HG03159 (cell line): ENCODE measurements around the gene GAREM2.

Source experiments
- ATAC-seq: cut with Tn5 transposase; IDR thresholded peaks from one replicate; pipeline ENCODE4 v1.9.1; 2021; ENCODE audit warnings: mild to moderate bottlenecking, moderate library complexity; ENCODE audit not compliant: unreplicated experiment

The GAREM2 gene

DNA sequence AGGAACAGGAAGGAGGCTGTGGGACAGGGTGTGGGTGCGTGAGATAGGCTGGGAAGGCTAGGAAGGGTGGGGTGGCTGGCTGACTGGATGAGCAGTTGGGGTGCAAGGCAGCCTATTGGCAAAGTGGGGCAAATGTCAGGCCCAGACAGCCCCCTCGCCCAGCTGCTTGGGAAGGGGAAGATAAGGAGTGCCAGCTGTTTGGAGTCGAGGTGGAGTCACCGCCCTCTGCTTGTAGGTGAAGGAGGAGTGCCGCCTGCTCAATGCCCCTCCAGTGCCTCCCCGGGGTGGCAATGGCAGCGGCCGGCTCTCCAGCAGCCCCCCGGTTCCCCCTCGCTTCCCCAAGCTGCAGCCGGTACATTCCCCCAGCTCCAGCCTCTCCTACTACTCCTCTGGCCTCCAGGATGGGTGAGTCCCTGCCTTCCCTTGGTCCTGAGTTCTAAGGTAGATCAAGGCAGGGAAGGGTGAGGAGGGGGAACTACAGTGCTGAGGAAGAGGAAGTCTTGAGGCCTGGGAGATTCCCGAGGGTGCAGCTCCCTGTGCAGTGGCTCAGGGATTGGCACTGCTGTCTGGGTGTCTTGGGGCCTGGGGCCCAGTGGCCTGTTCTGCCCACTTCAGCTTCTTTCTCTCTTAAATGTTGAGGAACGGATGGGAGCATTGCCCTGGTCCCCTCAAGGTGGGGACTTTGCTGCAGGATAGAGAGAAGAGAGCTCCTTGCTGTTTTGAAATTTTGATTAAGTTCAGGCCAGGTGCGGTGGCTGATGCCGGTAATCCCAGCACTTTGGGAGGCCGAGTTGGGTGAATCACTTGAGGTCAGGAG, 13.3 kb downstream of the GAREM2 start:
- ATAC-seq = no peak

DNA sequence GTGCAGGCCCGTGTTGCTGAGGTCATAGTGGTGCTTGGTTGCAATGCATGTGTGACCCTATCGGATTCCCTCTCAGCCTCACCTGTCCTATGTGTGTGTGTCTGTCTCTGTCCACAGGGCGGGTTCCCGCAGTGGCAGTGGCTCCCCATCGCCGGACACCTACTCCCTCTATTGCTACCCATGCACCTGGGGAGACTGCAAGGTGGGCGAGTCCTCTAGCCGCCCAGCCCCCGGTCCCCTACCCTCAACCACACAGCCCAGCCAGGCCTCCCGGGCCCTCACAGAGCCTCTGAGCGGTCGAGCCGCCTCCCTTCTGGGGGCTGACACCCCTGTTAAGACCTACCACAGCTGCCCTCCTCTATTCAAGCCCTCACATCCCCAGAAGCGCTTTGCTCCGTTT, 14.2 kb downstream of the GAREM2 start:
- ATAC-seq = no peak

DNA sequence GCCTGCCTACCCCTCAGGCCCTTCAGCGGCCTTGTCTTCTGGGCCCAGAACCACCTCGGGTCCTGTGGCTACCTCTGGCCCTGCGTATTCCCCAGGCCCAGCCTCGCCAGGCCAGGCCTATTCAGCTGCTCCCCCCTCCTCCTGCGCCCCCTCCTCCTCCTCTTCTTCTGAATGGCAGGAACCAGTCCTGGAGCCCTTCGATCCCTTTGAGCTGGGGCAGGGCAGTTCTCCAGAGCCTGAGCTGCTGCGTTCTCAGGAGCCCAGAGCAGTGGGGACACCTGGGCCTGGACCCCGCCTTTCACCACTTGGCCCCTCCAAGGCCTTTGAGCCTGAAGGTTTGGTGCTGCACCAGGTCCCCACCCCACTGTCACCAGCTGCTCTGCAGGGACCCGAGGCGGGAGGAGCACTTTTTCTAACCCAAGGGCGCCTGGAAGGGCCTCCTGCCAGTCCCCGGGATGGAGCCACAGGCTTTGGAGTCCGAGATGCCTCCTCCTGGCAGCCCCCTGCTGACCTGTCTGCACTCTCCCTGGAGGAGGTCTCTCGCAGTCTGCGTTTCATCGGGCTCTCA, 14.7 kb downstream of the GAREM2 start:
- no peak for ATAC-seq

DNA sequence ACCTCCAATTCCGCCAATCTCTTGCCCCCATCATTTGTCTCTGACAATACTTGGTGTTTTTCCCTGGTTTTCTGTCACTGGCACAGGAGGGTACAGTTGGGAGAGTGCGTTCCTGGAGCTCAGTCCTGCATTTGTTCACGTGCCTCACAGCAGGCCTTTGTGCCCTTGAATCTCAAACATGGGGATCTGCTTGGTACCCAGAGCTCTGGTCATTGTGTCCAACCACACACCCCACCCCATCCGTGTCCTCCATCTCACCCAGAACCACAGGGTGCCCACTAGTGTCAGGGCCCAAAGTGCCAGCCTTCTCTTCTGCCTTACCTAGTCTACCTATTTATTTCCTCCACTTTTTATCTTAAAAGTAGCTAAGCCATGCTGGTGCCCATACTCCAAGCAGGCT, 16.2 kb downstream of the GAREM2 start:
- ATAC-seq = no peak

DNA sequence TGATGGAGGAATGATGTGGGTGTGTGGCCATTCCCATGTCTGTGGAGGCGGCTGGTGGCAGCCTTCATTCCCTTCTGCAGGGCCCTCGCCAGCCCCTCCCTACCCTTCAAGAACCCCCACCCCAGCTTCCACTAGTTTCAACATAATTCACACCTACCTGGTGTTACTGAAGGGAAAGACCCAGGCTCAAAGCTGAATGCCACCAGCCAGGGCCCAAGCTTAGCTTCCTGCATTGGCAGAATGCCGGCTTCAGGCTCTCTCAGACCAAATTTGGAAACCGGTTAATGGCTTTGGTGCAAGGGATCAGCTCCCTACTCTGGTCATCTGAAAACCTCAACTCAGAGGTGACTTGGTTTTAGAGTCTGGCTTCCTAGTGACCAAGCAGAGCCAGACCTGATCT, 16.9 kb downstream of the GAREM2 start:
- ATAC-seq = no peak

DNA sequence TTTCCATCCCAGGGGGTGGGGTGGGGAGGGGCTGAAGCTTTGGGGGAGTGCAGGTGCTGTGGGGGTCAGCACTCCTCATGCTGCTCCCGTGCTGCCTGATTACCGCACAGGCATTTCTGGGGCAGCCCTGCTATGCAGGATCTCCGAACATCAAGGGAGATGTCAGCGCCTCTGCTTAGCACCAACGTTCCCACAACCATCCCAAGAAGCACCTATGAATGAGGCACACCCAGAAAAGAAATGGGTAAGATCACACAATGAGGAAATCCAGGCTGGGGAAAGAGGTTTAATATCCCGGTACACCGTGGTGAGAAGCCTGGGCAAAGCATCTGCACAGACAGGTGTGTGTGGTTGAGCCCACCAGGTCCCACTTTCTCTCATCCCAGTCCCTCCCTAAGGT, 17.5 kb downstream of the GAREM2 start:
- ATAC-seq = no peak

DNA sequence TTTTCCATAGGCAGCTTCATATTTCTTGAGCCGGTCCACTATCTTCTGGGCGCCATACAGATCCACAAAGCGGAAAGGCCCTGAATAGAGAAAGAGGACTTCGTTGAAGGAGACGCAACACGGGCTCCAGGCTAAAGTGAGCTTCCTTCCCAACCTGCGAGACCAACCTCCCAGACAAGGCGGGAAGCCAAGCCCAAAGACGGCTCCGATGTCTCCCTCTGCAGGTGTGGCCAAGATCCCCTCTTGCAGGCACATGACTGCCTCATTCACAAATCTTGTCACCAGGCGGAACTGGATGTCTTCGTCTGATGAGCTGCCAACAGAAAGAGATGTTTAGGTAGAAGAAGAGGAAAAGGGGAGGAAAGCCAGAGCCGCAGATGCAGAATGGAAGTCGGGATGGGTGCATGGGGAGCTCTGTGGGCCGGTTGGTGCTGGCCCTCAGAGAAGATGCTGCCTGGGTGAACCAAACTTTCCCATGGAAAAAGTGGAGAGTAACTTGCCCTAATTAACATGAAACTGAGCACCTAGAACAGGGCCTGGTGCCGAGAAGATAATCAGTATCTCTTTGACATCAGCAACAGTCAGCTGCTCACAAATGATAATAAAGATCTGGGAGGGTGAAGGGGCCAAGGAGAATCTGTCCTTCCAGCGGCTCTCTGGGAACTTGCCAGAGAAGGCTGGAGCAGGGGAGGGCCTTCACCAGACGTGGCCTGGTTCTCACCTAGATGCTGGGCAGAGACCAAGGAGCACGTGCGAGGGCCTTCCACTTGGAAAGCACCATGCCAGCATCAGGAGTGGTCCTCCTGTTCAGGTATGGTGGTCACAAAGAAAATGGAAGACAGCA, 18.6 kb downstream of the GAREM2 start:
- no peak for ATAC-seq

DNA sequence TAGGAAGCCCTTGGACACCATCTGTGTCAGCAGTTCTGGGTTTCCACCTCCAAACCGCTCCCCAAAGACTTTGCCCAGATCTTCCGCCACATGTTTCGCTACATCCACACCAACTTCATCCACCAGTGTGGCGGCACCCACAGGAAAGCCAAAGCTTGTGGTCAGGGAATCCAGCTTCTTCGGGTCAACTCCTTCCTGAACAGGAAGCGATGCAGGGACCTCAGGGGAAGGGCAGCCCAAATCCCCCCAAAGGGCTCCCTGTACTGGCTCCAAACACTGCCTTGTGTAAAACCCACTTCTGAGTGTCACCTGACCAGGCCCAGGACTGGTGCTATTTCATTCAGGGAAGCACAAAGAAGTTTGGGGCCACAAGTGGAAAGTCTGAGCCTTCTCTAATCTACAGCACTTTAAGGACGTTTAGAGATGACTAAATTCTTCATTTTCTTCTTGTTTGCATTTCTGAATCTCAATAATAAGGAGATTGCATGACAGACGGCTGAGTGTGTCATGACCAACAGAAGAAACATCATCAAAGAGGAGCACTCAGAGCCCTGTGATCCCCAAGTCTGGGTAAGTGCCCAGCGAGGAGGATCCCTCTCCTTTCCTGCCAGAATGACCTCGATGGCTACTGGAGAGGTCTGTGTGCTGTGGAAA, 20.8 kb downstream of the GAREM2 start:
- ATAC-seq = no peak

DNA sequence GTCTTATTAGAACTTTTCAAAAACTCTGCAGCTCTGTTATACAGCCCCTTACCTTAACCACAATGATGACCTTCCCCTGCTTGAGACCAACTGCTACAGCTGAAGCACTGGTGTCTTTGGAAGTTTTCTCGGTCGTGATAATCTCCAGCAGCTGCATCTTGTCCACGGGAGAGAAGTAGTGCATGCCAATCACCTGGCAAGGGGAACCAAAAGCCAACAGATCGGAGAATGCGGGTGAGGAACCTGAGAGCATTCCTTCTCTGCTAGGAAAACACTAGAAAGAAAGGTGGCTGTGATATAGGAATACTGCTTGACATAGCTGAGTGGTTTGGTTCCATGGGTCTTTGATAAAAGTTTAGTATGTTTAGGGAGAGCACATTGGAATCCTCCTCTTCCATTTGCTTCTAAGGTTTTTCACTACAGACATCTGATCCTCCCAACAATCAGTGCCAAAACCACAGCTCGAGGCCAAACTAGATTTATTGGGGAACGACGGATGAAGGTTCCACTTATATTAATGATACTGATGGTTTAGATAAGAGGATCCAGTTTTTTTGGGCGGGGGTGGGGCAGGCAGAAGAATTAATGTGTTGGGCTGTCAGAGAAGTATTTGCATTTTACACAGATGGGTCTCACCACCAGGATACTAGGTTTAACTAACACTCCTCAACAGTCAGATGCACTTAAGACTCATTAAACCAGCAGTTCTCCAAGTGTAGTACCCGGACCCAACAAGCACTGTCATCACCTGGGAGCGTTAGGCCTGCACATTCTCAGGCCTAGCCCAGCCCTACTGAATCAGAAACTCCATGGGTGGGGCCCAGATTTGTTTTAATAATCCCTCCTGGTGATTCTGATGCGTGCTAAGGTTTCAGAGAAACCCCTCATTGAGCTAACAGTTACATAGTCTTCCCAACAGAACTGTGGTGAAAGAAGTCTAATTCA, 22.4 kb downstream of the GAREM2 start:
- no peak for ATAC-seq

DNA sequence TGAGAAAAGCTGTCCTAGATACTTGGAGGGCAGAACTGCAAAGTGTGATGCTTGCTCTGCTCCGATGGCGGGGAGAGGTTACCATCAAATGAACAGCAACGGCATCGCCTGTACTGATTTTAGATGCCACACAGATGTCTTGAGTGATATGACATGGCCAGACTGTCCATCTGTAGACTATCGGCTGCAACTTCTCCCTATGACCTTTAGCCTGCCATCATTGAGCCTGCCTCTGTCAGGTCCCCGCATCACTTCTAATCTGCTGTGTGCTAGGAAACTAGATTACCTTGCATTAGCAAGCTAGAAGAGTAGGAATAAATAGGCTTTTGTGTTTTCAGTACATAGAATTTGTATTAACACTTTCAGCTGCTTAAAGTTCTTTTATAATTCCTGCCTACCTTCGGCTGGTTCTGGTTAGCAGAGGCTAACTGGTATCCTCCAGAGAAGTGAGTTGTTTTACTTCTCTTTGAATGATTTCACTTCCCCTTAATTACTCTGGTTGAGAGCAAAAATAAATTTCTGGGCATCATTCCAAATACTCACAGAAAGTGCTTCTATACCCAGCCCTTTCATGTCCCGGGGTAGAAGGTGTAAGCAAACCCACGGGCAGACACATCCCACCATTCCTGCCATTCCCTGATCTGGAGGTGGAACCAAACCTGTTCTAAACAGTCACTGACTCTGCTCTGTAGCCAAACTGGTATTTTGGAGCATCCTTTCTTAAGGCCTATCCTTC, 24.0 kb downstream of the GAREM2 start:
- no peak for ATAC-seq

DNA sequence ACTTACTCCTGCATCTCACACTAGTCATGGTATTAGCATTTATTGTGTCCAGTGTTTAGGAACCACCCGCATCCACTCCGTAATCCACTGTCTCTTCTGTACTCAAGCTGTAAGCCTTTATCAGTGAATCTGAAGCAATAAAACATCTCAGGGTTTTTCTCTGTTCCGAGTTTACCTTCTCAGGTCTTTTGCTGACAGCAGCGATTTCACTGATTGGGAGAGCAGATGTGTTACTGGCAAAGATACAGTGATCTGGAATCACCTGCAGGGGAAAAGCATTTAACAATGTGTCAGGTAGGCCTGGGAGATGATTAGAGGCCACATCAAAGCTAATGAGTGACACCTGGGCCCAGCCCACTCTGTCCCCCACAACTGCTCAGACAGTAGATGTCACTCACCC, 24.6 kb downstream of the GAREM2 start:
- ATAC-seq = no peak

DNA sequence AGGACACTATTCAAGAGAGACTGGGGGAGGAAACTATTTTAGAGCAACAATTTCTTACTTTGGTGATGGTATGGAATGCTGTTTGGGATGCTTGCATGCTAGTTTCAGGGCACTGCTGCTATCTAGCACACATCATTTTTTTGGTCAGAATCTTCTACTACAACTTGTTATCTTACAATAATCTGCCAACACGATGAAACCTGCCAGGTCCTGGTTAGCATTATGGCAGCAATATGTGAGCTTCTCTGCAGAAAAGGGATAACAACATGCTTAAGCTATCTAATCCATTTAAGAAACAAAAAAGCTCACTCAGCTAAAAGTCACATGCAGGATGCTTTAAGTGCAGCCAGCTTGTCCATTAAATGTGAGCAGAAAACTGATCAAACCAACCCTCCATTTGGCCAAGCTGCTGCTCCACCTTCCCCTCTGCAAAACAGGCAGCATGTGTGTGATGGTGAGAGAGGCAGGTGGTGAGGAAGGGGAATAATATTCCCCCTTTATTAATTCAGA, 30.1 kb downstream of the GAREM2 start:
- no peak for ATAC-seq

DNA sequence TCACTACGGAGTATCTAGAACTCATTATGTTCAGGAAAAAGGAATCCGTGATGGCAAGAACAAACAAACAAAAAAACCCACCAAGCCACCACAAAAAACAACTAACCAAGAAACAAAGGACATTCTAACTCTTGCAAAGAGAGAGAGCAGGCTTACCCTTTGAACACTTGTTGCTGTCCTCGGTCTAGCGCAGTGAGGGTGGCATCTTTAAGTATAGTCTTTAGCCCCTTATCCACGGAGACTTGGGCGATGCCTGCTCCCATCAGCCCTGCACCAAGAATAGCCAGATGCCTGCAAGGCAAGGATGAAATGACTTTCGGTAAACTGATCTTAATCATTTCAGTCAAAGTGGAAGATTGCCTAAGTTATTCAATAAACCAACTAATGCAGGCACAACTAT, 31.0 kb downstream of the GAREM2 start:
- ATAC-seq = no peak

DNA sequence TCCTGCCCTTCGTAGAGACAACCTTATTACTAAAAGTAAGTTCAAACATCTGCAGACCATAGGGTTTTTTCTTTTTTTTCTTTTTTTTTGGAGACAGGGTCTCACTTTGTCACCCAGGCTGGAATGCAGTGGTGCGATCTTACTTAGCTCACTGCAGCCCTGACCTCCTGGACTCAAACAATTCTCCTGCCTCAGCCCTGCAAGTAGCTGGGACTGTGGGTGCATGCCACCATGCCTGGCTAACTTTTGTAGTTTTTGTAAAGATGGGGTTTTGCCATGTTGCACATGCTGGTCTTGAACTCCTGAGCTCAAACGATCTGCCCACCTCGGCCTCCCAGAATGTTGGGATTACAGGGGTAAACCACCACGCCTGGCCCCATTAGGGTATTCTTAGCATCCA, 39.1 kb downstream of the GAREM2 start:
- ATAC-seq = no peak

DNA sequence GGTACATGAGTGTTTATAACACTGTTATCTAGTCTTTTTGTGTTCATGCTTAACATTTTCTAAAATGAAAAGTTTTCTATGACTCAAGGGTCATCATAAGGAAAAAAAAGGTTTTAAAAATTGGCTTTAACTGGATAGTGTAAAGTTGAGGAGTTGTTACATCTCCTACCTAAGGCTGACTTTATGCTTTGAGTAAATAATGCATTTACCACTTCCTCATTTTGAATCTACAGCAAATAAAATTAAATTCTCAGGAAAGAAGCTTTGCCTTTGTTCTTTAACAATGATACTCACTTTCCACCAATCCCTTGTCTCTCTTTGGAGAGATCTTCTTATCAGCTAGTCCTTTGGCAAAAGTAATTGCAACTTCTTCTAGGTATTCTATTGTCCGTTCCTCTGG, 41.9 kb downstream of the GAREM2 start:
- ATAC-seq = no peak

DNA sequence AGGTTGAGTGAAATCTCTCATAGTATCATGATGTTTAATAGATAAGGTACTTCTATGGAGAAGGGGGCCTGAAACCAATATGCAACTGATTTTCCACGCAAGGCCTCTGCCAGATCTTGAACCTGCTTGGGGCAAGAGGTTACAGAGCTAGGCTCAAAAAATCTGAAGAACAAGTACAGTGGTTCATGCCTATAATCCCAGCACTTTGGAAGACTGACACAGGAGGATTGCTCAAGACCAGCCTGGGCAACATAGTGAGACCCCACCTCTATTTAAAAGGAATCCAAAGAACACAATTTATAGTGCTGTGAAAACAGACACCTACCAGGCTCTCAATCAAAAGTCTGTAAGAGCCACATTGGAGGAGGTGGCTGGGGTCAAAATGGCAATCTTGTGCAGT, 42.9 kb downstream of the GAREM2 start:
- ATAC-seq = no peak

DNA sequence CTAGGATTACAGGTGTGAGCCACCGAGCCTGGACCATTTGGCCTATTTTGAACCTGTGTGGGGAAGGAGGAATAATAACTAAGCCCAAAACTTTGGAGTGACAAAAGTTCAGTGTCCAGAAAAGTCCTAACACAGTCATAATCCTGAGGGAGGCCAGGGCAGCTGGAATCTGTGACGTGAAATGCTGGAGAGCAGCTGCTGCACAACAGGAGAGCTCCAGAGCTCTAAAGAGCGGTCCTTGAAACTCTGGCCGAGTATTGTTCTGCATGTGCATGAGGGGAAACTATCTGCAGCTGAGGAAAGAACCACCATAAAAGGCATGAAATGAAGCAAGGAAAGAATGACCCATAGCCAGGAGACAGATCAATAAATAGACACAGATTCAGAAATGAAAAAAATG, 43.7 kb downstream of the GAREM2 start:
- no peak for ATAC-seq

DNA sequence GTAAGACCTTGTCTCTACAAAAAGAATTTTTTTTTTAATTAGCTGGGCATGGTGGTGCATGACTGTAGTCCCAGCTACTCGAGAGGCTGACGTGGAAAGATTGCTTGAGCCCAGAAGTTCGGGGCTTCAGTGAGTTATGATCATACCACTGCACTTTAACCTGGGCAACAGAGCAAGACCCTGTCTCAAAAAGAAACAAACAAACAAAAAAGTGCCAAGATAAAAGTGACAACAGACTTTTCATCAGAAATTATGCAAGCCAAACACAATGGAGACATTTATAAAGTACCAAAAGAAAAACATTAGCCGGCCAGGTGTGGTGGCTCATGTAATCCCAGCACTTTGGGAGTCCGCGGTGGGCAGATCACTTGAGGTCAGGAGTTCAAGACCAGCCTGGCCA, 44.8 kb downstream of the GAREM2 start:
- no peak for ATAC-seq

DNA sequence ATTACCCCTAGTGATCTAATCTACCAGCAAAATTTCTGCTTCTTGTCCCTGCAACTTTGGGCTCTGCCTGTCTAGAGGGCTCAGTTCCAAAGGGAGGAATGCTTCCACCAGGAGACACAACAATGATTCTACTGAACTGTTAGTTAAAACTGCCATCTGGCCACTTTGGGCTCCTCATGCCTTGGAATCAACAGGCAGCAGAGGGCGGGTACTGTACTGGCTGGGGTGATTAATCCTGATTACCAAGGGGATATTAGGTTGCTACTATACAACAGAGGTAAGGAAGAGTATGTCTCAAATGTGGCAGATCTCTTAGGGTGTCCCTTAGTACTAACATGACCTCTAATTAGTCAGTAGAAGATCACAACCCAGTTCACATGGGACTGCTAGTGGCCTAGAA, 50.1 kb downstream of the GAREM2 start:
- no peak for ATAC-seq
